HG03378 (cell line): ENCODE data around the gene PAK4.

ENCODE experiments used
- ATAC-seq: cut with Tn5 transposase; IDR thresholded peaks from one replicate; pipeline ENCODE4 v1.9.1; 2021; ENCODE audit warnings: mild to moderate bottlenecking, moderate library complexity; ENCODE audit not compliant: unreplicated experiment

The PAK4 gene

DNA sequence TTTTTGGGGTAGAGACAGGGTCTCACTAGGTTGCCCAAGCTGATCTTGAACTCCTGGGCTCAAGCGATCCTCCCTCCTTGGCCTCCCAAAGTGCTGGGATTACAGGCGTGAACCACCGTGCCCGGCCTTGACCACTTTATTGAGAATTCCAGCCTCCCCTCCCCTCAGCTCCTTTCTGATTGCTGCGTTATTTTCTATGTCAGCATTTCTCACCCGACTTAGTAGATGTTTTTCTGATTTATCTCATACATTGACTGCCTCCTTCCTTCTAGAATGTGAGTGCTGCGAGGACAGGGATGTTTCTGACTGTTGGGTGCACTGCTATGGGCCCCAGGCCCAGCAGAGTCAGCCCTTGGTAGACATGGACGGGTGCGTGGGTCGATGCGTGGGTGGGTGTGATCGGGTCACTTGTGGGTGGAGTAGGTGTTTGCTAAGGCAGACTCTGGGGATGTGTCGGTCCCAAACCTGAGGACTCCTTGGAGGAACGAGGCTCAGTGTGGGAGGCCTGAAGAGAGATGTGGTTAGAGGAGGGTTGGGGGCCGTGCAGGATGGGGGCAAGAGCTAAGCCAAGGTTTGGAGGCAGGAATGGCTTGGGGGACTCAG is 37.0 kb downstream of the PAK4 start:
- no peak for ATAC-seq

DNA sequence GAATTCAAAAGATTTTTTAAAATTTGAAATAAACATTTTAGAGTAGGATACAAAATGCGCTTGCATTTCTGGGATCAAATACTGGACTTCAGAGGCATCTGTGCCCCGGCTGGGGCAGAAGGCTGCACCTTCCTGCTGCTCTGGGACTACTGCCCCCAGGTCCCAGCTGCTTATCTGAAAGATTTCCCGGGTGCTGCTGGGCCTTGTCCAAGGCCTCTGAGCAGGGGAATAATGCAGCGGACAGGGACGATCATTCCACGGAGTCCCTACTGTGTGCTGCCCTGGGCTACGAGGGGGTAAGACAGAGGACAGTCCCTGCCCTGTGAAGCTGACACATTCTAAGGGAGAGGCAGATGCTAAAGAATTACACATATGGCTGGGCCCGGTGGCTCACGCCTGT is 38.0 kb downstream of the PAK4 start:
- no peak for ATAC-seq

DNA sequence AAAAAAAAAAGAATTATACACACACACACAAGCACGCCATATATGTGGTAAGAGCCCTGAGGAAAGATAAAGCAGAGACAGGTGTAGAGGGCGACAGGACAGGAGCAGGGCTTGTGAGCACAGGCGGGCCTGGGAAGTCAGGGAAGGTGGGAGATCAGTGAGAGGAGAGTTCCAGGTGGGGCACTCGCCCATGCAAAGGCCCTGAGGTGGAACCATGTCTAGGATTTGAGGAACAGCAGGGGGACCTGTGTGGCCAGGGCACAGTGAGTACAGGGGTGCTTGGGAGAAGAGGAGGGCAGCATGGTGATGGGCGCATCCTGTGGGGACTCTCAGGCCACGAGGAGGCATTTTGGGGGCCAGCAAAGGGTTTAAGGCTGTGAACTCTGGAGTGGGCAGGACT is 38.7 kb downstream of the PAK4 start:
- no peak for ATAC-seq

DNA sequence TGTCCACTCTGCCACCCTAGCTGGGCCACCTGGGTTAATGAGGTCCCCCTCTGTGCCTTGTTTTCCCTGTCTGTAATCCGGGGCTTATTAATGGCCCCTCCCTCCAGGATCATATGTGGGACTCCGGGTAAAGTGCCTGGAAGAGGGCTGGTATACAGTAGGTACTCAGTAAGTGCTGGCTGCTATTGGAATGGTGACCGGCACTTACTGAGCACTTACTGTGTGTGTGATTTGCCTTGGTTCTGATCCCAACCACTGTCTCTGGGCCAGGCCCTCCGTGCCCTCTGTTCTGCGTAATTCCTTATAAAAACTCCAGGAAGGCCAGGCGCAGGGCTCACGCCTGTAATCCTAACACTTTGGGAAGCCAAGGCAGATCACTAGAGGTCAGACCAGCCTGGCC is 40.3 kb downstream of the PAK4 start:
- no peak for ATAC-seq

DNA sequence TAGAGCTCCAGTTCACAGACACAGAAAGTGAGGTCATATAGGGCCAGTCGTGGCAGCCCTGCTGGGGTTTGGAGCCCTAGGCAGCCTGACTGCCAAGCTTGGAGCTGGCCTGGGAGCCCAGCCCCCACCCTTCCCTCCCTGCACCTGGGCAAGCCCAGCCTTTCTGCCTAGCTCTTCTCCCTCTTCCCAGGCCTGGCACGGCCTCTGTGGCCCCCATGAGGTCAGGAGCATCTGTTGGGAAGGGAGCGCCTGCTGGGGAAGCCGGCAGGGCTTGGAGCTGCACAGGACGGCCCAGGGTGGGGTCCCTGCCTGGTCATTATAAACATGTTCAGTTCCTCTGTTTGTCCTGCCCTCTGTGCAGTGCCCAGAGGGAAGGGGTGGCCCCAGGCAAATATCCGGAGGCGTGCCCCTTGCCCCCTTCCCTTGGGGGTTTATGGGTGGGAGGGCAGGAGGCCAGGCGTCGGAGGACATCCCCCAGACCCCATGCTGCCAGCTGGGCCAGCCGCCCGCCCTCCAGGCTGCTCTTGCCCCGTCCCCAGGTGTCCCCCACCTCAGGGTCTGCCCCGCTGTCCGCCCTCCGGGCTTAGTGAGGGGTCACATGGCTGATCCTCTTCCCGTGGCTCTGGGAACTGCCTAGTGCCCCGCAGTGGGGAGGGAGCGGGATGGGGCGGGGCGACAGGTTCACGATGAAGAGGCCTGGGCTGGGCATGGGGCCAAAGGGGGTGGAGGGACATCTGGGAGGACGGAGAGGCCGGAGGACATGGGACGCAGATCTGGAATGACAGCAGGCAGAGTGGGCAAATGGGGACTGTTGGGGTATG is 41.2 kb downstream of the PAK4 start:
- no peak for ATAC-seq

DNA sequence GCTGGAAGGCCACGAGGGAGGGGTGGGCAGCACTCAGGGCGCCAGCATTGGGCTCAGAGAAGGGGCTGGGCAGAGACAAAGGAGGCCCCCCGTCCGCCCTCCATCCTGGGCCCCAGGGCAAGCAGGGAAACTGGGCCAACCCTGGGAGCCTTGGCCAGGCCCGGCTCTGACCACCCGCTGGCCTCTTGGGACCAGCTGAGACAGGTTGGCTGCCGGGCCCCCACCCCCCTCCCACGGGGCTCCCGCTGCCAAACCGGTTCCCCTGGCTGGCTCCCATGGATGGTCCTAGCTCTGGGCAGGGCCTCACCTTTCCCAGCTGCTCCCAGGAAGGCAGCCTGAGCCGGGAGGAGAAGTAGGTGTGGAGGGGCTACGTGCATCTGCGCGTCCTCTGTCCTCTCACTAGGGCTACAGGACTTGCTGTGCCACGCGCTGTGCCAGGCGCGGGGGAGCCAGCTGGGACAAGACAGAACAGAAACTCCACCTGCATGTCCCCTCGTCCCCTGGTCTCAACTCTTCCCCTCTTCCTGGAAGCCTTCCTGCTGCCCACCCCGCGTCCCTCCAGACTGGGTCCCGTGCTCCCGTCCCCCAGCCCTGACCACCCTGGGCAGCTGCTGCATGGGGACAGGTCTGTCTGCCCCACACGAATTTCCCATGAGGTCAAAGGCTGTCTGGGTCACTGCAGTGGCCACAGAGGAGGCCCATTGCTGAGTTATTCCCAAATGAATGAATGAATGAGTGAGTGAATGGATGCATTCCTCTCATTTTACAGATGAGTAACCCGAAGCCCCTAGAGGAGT is 42.1 kb downstream of the PAK4 start:
- ATAC-seq, result no peak

DNA sequence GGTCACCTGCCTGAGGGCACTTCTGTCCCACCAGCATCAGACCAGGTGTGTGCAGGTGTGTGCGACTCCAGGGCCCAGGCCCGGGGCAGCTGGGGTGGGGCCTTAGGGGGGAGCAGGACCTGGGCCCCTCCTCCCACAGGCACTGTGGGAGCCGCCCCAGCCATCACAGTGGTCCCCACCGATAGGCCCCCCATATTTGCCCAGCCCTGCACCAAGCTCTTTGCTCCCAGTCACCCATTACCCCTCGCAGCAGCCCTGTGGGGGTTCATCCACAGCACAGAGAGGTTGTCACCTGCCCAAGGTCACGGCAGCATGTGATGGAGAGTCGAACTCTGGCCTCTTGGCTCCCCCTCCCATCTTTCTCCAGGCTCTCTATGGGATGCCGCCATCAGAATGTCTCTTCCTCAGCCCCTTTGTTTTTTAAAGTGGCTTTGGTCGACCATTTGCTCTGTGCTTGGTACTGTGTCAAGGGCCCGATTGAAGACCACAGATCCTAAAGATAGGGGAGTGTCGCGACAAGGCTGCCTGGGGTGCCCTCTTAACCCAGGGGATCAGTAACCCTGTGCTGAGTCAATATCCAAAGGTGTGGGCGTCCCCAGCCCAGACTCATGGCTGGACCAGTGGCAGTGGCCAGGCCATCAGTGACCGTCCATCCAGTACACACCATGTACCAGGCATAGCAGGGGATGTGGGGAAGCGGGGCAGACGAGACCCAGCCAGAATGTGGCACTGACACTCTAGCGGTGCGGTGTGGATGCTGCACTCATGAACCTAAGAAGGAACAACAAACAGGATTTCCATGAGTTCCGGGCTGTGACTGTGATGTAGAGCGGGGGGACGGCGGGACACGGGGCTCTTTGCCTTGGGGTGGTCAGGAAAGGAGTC is 42.9 kb downstream of the PAK4 start:
- ATAC-seq, result no peak

DNA sequence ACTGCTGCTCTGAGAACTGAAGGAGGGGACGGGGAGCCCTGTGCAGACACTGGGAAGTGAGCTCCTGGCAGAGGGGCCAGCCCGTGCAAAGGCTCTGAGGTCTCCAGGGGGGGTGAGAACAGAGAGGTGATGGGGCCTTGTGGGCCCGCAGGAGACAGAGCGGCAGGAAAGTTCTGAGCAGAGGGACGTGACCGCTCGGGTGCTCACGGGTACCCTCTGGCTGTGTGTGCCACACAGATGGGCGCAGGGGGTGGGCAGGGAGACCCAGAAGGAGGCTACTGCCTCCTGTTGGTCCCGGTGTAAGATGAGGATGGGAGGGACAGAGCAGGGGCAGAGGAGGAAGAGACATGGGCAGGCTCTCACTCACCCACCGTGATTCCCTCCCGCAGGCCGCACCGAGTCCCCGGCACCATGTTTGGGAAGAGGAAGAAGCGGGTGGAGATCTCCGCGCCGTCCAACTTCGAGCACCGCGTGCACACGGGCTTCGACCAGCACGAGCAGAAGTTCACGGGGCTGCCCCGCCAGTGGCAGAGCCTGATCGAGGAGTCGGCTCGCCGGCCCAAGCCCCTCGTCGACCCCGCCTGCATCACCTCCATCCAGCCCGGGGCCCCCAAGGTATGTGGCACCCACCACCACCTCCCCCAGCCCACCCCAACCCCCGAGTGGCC is 43.7 kb downstream of the PAK4 start:
- ATAC-seq, result no peak

DNA sequence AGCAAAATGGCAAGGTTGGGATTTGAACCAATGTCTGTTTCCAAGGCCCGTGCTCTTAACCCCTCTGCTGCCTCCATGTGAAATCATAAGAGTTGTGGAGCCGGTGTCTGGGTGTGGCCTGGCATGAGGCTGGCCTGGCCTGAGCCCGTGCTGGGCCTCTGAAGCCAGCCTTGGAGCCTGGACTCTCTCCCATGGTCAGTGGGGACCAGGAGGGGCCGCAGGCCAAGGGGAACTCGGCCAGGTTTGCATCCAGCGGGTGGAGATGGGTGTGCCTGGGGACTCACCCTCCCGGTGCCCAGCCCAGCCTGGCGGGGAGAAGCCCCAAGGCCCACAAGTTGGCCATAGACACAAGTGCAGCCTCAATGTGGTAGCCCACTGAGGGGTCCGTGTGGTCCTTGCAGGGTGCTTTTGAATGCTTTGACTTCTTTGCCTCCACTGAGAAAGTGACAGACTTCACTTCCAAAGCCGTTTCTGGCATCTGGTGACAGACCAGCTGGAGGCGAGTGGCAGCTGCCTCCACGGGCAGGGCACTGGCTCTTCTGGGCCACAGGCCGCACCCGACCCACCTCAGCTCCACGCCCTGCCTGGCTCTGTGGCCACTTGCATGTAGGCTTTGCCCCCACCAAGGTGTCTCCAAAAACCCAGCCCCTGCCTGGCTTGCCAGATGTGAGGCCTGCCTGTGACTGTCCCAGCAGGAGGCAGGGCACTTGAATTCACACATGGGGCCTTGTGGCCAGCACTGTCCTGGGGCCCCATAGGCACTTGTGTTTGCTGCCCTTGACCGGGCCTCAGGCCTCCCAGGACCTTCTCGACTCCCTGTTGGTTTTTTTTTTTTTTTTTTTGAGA is 45.0 kb downstream of the PAK4 start:
- ATAC-seq, result no peak

DNA sequence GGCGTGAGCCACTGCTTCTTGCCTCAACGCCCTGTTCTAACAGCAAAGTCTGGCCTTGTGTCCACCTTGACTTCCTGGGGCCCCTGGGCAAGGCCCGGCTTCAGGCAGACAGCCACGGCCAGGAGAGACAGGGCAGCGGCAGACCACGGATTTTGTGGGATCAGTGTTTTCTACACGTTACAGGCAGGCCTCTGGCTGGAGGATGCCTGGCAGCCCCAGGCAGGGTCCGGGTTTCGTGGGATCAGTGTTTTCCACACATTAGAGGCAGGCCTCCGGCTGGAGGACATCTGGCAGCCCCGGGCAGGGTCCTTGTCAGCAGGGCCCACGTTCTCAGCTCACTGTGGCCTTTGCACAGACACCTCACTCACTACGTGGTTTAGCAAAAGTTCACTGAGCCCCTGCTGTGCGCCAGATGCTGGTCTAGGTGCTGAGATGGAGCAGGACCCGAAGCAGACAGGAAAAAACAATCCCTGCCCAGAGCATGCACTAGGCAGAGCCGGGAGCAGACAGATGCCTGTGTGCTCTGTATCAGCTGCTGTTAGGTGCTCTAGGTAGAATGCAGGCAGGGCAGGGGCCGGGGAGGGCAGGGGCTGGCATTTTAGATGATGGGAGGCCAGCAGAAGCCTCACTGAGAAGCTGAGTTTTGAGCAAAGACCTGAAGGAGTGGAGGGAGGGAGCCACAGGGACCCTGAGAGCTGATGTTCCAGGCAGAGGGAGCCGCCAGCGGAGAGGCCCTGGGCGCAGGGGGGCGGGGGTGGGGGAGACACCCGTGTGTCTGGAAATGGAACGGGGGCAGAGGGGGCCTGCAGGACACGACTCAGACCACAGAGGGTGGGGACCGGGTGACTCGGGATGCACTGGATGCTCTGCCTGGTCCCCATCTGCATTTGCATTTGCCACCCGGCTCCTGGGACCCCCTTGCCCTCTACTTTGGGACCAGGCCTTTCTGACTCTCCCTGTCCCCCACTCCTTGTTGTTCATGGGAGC is 46.2 kb downstream of the PAK4 start:
- ATAC-seq, result no peak

DNA sequence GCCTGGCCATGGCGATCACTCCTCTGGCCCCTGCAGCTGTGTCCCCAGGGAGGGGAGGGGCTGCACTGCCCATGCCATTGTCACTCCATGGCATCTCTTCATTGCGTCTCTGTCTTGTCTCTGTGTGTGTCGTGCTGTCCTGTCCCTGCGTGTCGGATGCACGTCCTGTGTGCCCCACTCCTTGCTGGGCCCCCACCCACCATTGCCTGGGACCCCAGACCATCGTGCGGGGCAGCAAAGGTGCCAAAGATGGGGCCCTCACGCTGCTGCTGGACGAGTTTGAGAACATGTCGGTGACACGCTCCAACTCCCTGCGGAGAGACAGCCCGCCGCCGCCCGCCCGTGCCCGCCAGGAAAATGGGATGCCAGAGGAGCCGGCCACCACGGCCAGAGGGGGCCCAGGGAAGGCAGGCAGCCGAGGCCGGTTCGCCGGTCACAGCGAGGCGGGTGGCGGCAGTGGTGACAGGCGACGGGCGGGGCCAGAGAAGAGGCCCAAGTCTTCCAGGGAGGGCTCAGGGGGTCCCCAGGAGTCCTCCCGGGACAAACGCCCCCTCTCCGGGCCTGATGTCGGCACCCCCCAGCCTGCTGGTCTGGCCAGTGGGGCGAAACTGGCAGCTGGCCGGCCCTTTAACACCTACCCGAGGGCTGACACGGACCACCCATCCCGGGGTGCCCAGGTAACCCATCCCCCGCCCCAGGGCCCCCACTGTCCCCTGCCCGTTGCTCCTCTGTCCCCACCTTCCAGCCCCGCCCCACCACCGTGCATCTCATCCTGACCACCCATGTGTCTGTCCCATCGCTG is 47.3 kb downstream of the PAK4 start:
- no peak for ATAC-seq

DNA sequence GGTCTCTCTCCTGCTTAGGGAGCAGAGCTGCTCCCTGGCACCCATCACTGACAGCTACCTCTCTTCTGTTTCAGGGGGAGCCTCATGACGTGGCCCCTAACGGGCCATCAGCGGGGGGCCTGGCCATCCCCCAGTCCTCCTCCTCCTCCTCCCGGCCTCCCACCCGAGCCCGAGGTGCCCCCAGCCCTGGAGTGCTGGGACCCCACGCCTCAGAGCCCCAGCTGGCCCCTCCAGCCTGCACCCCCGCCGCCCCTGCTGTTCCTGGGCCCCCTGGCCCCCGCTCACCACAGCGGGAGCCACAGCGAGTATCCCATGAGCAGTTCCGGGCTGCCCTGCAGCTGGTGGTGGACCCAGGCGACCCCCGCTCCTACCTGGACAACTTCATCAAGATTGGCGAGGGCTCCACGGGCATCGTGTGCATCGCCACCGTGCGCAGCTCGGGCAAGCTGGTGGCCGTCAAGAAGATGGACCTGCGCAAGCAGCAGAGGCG is 48.0 kb downstream of the PAK4 start:
- no peak for ATAC-seq

DNA sequence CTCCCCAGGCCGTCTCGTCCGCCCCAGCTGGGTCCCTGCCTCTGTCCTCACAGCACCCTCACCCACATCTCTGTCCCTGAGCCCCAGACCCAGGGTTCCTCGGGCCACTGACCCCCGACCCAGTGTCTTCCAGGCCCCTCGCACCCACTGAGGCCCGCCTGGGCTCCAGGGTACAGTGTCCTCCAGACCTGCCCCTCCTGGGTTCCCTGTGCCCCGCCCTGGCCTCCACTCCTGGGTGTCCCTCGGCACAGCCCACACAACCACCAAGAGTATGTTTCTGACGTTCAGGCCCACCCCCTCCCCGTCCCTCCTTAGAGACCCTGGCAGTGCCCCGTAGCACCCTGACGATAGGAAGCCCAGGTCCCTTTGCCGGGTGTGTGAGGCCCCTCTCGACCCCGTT is 48.6 kb downstream of the PAK4 start:
- no peak for ATAC-seq

DNA sequence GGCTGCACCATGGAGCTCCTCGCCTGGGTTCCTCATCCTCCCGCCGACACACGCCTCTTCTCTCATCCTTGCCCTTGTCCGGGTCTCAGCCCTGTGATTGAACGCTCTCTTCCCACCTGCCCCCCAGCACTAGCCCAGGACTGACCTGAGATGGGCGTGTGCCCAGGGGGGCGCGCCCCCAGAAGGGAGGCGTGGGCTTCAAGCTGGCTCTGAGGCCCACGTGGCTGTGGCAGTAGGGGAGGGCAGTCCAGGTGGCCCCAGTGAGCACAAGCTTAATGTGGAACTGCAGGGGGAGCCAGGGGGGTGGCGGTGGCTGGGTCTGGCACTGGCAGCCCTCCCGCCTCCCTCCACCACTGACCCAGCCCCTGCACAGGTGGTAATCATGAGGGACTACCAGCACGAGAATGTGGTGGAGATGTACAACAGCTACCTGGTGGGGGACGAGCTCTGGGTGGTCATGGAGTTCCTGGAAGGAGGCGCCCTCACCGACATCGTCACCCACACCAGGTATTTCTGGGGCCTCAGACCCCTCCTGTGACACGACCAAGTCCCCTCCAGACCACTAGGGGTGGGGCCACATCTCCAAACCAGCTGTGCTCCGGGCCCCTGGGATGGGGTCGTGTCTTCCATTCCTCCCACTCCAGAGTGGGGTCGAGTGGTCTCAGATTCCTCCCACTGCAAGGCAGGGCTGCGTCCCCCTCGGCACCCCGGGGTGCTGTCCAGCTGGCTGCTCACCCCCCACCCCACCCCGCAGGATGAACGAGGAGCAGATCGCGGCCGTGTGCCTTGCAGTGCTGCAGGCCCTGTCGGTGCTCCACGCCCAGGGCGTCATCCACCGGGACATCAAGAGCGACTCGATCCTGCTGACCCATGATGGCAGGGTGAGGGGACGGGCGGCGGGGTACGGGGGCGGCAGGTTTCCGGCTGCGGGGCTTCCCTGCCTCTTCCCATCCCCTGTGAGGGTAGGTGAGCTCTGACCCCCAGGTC is 49.3 kb downstream of the PAK4 start:
- no peak for ATAC-seq

DNA sequence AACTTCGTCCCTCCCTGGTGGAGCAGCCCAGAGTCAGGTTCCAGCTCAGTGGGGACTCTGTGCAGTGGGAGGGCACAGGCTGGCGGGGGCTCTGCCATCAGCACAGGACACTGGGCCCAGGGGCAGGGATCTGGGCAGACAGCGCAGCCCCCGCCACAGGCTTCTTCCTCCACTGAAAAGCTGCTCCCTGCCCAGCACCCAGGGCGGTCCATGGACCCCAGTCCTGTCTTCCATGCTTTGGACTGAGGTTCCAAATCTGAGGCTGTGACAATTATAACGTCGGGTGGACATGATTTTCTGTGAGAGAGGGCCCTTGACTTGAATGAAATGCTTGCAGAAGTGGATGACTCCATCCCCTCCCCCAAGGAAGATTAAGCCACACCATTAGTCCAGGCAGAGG is 50.0 kb downstream of the PAK4 start:
- no peak for ATAC-seq

DNA sequence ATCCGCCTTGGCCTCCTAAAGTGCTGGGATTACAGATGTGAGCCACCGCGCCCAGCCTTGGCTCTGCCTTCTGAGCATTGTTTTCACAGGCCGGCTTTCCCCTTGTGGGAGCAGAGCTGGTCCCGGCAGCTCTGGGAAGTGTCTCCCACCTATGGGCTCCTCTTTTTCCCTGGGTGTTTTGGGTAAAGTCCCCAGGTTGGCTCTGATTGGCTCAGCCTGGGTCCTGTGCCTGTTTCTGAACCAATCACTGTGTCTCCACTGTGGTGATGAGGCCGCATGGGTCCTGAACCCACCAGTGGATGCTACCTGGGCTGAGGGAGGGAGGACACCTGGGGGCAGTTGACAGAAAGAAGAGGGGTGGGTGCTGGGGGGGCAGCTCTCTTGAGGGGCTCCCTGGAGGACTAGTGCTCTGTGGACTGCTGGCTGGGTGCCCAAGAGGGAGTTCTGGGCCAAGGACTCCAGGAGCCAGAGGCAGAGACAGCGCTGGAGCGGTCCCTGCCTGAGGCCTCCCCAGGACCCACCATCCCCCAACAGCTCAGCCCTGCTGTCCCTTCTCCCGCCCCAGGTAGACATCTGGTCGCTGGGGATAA is 51.6 kb downstream of the PAK4 start:
- ATAC-seq, result no peak
